Aorta (tissue), 5 donors: ENCODE measurements around the gene PSMF1. TPM values are rescaled to one million over a fixed set of nuclear protein-coding genes. Genes with fewer than 3 reads are reported as not detected.
A peak's percentile ranks its signal among the peaks of the same experiment; 100 is the strongest.

Experiments used
- ATAC-seq: fragments of 200-7000 bp; cut with Tn5 transposase; one replicate; pipeline ENCODE4 v1.9.1; 2022; ENCODE audit warnings: moderate library complexity; ENCODE audit not compliant: low FRiP score
- DNase-seq, 2 donors: peaks; one replicate each; pipeline ENCODE4 v3.0.0-alpha.2; 2020
- H3K27ac ChIP-seq, 2 donors: one replicate each; pipeline ENCODE4 v1.5.1; 2013; ENCODE audit warnings: low read length in 2 of 2, mild to moderate bottlenecking in 2 of 2, moderate library complexity in 2 of 2, control low read depth in 1 of 2, inconsistent platforms in 1 of 2, low read depth in 1 of 2
- H3K27me3 ChIP-seq, 2 donors: one replicate each; pipeline ENCODE4 v1.6.1; 2013; ENCODE audit warnings: control low read depth in 1 of 2, low read length in 1 of 2, mild to moderate bottlenecking in 1 of 2, moderate library complexity in 1 of 2; ENCODE audit not compliant: insufficient read depth in 2 of 2, control insufficient read depth in 1 of 2
- H3K36me3 ChIP-seq, 2 donors: one replicate each; pipeline ENCODE4 v1.6.1; 2013; ENCODE audit warnings: control low read depth in 1 of 2, low read length in 1 of 2, mild to moderate bottlenecking in 1 of 2; ENCODE audit not compliant: insufficient read depth in 2 of 2, control insufficient read depth in 1 of 2
- H3K4me1 ChIP-seq, 2 donors: one replicate each; pipeline ENCODE4 v1.6.1; 2013; ENCODE audit warnings: low read length in 2 of 2, control low read depth in 1 of 2, mild to moderate bottlenecking in 1 of 2, moderate library complexity in 1 of 2; ENCODE audit not compliant: insufficient read depth in 2 of 2, control insufficient read depth in 1 of 2
- H3K4me3 ChIP-seq, 2 donors: one replicate each; pipeline ENCODE4 v1.5.1; 2013; ENCODE audit warnings: low read length in 2 of 2, control low read depth in 1 of 2, mild to moderate bottlenecking in 1 of 2
- H3K9me3 ChIP-seq: one replicate; pipeline ENCODE4 v1.6.1; 2013; ENCODE audit warnings: mild to moderate bottlenecking, low read length; ENCODE audit not compliant: control insufficient read depth
- WGBS, 2 donors: extraction: QIAGEN DNeasy Blood & Tissue Kit; methylation state at CpG; one replicate each; pipeline ENCODE4 v1.1.7; 2013; 5-methylcytosine and 5-hydroxymethylcytosine counted together
- intact Hi-C, 2 donors: fragments of 100-400 bp; cut with DNase I; formaldehyde crosslinking; loops; one replicate each; pipeline versions ENCODE4 v1.14.2 to v1.15.0; 2022
- long read RNA-seq, 2 donors: library from polyadenylated mRNA; unstranded; transcript quantifications; one replicate each; pipeline ENCODE4 v2.0.0, GENCODE V29; 2020 to 2021
- polyA plus RNA-seq, 2 donors: library from polyadenylated mRNA; stranded (reverse); fragments of 200-250 nt; gene quantifications; one replicate each; pipeline ENCODE4 v1.2.3, GENCODE V29; 2013
- total RNA-seq, 2 donors: library from RNA; stranded (reverse); fragmentation: NEBNext Ultra II Directional; extraction: Animal tissue kit (Norgen Biotek cat#: 25700); gene quantifications; one replicate each; pipeline ENCODE4 v1.2.1, GENCODE V29; 2021
- donor health status: healthy with polysubstance abuse.
- donor health status: Bipolar disorder and iron deficiency.
- donor health status: DM: no; HTN: no; CAD: no.
- donor health status: DM: no; HTN: no; CAD: no.
- donor health status: DM: yes; HTN: yes; CAD: no.

PSMF1 gene, protein sequence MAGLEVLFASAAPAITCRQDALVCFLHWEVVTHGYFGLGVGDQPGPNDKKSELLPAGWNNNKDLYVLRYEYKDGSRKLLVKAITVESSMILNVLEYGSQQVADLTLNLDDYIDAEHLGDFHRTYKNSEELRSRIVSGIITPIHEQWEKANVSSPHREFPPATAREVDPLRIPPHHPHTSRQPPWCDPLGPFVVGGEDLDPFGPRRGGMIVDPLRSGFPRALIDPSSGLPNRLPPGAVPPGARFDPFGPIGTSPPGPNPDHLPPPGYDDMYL
- 100 to 1,000 TPM in 1 of 2 donors, 10 to 100 TPM in 1; 96.9 to 105 TPM for total RNA-seq
- 10 to 100 TPM; 39.3 to 70.6 TPM for polyA plus RNA-seq
- long read RNA-seq, donor 1, full-length matches to known transcripts = 206 of 253 reads
- long read RNA-seq, donor 1, partial matches to known transcripts = 8 of 253 reads
- long read RNA-seq, donor 1, other reads (novel, unspliced or antisense) = 39 of 253 reads
- long read RNA-seq, donor 2, full-length matches to known transcripts = 62 of 69 reads
- long read RNA-seq, donor 2, partial matches to known transcripts = 4 of 69 reads
- long read RNA-seq, donor 2, other reads (novel, unspliced or antisense) = 3 of 69 reads

DNA sequence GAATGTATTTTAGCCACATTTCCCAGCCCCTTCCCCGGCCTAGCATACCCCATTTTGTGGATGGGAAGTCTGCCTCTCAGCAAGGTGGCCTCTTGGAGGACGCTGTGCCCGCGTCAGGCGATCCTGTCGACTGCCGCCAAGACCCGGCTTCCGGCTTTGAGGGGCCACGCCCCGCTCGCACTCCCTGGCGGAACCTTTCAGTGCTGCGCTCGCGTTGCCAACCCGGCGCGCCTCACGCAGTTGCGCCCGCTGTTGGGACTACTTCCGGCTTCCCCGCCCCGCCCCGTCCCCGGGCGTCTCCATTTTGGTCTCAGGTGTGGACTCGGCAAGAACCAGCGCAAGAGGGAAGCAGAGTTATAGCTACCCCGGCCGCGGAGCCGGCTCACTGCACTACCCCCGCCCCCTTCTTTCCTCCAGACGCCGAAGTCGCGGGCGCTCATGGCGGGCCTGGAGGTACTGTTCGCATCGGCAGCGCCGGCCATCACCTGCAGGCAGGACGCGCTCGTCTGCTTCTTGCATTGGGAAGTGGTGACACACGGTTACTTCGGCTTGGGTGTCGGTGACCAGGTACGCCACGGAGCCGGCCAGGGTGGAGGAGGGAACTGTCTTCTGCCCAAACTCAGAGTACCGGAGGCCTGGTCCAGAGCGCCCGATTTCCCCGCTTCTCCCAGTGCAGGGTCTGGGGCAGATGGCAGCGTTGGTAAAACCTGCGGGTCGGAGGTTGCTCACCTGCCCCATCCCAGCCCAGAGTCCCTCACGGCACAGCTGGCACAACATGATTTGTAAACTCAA is at the start of gene PSMF1:
TSS of gene PSMF1 (plus strand) at position 267 of the 792 bp plus-strand sequence. CDS start at position 439, 172 bp downstream.
- peak; percentile 97 to 98 for DNase-seq
- no peaks in the 10 kb centered on the region for H3K9me3 ChIP-seq
- no peaks in the 10 kb centered on the region for H3K4me1 ChIP-seq
- no peaks in the 10 kb centered on the region for H3K36me3 ChIP-seq
- intact Hi-C loops = loop anchor here in 1 of 2 donors (2.0 to 10.0 kb wide), 4 partner anchors 274 to 1356 kb away; partner anchors contain the start of genes FAM110A, FKBP1A, NSFL1C and SNRPB
- peak within 1 kb of the TSS; percentile 59 to 73 for H3K4me3 ChIP-seq
- peak; percentile 99 for ATAC-seq
- no peaks in the 10 kb centered on the region for H3K27me3 ChIP-seq
- H3K27ac ChIP-seq = no peak within 1 kb of the TSS
- WGBS, 2 donors = 1% methylated on average over 59 to 62 of the region's 62 CpGs

DNA sequence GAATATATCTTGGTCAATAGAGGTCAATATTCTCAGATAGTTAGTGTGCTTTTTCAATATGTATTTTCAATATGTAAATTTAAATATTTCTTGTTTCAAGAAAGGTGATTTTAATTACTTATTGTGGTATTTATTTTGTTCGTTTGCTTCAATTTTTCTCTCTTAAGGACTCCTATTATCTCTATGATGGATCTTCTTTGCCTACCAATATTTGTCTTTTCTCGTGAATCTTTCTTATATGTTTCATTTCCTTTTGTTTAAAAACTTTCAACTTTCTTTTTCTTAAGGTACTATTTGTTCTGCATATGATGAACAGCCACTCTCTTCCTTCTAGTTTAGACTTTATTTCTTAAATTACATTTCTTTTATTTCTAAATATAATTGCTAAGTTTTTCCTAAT is 46.1 kb upstream of the PSMF1 start:
- no peak overlapping the region for H3K27ac ChIP-seq
- no peak for DNase-seq
- no peaks in the 10 kb centered on the region for H3K27me3 ChIP-seq
- H3K36me3 ChIP-seq = no peaks in the 10 kb centered on the region
- 68 to 76% methylated on average over 2 of the region's 2 CpGs for WGBS, 2 donors
- ATAC-seq = no peak
- intact Hi-C loops = no loop called here
- H3K4me1 ChIP-seq = no peaks in the 10 kb centered on the region
- no peak overlapping the region for H3K4me3 ChIP-seq
- H3K9me3 ChIP-seq = peaks cover 1% of the 10 kb centered on the region

DNA sequence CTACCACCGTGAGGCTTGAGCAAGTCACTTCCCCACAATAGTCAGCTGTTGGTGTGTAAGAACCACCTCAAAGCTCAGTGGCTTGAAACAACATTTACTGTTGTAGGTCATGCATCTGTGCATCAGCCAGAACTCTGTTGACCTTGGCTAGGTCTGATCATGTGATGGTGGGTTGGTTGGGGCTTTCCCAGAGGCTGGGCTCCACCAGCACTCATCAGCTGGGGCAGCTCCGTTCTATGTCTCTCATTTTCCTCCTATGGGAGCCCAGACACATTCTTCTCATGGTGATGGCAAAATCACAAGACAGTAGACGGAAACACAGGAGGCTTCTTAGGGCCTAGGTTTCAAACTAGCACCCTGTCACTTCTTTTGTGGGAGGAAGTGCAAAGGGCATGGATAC is 42.8 kb upstream of the PSMF1 start:
- H3K4me3 ChIP-seq = no peak overlapping the region
- H3K9me3 ChIP-seq = peaks cover 1% of the 10 kb centered on the region
- intact Hi-C loops = no loop called here
- H3K27ac ChIP-seq = no peak overlapping the region
- no peaks in the 10 kb centered on the region for H3K4me1 ChIP-seq
- DNase-seq = no peak
- no peak for ATAC-seq
- no peaks in the 10 kb centered on the region for H3K36me3 ChIP-seq
- H3K27me3 ChIP-seq = no peaks in the 10 kb centered on the region
- 63 to 71% methylated on average over 3 of the region's 3 CpGs for WGBS, 2 donors

DNA sequence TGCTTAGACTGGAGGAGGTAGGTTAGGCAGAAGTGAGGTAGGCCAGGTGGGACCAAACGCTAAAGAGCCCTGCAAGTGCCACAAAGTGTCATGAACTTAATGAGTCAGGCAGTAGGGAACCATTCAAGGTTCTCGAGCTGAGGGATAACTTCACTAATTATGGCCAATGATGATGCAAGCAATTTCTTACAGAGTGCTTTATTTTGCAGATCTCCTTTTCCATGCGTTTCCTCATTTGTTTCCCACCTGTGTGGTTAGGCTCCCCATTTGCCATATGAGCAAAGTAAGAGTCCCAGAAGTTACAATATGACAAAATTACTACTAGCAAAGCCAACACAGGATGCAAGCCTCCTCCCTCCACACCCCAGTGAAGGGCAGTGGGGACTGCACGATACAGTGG is 36.5 kb upstream of the PSMF1 start:
- Histone ChIP-seq H3K27me3 (no peaks in the 10 kb centered on the region), H3K9me3 (peaks cover 4% of the 10 kb centered on the region), H3K4me1 (no peaks in the 10 kb centered on the region), H3K27ac (no peak overlapping the region), H3K4me3 (no peak overlapping the region), H3K36me3 (no peaks in the 10 kb centered on the region)
- WGBS, 2 donors = 88 to 93% methylated on average over 4 of the region's 4 CpGs
- ATAC-seq = no peak
- DNase-seq = no peak
- intact Hi-C loops = no loop called here

DNA sequence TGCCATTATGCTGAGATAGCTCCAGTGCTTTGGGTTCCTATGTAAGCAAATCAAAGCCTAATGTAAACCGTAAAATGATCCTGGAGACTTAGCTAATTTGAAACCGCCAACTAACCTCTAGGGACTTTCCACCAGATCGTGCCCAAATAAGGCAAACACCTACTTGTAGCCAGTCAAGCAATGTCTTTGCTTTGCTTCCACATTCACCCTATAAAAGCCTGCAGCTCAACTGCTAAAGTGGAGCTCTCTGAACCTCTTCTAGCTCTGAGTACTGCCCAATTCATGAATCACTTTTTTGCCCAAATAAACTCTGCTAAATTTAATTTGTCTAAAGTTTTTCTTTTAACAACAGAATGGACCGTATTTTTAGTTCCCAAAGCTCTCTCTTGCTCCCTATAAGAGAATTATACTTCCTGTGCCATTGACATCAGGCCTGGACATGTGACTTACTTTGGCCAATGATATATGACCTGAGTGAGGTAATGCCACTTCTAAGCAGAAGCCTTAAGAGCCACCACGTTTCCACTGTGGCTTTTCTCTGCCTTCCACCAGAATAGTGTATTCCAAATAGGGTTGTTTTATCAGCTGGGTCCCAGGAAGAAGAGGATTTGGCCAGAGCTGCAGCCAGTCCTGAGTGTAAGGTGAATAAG is 34.8 kb upstream of the PSMF1 start:
- no peaks in the 10 kb centered on the region for H3K4me1 ChIP-seq
- no peak overlapping the region for H3K27ac ChIP-seq
- ATAC-seq (no peak), DNase-seq (no peak)
- intact Hi-C loops = no loop called here
- no peaks in the 10 kb centered on the region for H3K27me3 ChIP-seq
- H3K4me3 ChIP-seq = peak overlapping the region in 1 of 2 donors; percentile 8
- H3K36me3 ChIP-seq = no peaks in the 10 kb centered on the region
- peaks cover 5% of the 10 kb centered on the region for H3K9me3 ChIP-seq
- 54 to 64% methylated on average over 5 of the region's 5 CpGs for WGBS, 2 donors

DNA sequence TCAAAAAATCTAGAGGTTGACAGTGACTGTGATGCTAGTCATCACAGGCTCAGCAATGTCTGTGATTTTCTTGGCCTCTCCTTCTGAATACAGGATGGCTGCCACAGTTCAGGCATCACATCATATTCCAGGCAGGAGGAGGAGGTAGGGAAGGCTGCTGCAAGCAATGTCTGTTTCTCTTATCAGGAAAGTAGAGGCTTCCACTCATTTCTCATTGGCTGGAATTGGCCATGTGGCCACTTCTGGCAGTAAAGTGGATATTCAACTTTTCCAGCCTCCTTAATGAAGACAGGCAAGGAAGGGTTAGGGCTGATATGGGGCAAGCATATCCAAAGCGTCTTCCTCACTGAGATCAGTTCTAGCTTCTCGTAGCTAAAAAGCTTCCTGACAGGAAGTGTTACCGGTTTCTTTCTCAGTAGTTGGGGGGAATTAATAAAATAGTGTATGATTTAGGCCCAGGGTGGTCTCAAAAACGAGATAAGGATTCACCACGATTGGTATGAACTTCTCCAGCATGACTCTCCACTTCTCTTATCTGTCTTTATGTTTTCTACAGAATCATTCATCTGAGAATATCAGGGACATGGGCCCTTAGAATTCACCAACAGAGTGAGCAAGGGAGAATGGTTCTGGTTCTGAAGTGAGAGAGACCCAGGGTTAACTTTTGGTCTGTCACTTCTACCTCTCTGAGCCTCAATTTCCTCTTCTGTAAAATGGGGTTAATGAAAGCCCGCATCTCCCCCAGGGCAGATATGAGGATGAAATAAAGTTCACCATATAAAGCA is 32.7 kb upstream of the PSMF1 start:
- DNase-seq (no peak), ATAC-seq (no peak)
- Histone ChIP-seq H3K4me3 (no peak overlapping the region), H3K27ac (no peak overlapping the region), H3K4me1 (no peaks in the 10 kb centered on the region), H3K9me3 (peaks cover 9% of the 10 kb centered on the region), H3K27me3 (no peaks in the 10 kb centered on the region), H3K36me3 (no peaks in the 10 kb centered on the region)
- intact Hi-C loops = no loop called here
- 61 to 65% methylated on average over 6 of the region's 6 CpGs for WGBS, 2 donors

DNA sequence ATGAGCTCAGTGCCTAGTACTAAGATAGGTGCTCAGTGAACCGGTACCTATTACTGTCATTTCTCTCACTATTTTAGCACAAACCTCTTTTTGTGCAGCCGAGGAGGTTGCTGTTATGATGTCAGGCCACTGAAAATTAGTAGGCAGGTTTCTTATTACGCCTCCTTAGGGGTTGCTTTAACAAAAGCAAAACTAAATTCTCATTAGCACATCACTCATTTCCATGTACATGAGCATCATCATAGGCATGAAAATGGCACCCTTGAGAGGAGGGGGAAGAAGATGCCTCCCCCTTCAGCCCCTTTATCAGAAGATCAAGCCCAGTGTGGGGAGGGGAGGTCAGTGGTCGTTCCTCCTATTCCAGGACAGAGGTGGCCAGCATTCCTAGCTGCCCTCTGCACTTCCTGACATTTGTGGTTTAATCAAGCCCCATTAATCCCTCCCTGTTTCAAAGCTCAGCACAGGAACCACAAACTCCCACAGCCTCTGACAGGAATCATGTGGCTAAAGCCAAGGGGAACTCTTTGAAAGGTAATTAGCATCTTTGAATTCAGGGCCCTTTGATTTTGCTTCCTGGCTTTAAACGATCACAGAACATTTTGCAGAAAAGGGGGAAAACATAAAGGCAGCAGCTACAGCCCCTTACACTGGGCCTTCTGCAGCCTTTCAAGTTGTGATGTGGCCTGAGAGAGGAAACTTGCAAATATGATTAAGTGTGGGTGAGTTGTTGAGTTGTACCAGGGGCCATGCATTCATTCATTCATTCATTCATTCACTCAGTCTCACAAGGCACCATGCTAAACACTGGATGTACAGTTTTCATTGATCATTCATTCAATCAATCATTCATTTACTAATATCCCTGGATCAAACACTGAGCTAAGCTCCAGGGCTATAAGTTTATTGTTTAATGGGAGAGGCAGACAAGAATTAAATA is 31.9 kb upstream of the PSMF1 start:
- intact Hi-C loops = no loop called here
- WGBS, 2 donors = 23 to 24% methylated on average over 5 of the region's 5 CpGs

More for the DNA sequence above, 31.9 kb upstream of the PSMF1 start:
- no peak for ATAC-seq
- H3K9me3 ChIP-seq = peaks cover 9% of the 10 kb centered on the region
- H3K4me3 ChIP-seq = no peak overlapping the region
- no peaks in the 10 kb centered on the region for H3K4me1 ChIP-seq
- no peaks in the 10 kb centered on the region for H3K27me3 ChIP-seq
- H3K36me3 ChIP-seq = no peaks in the 10 kb centered on the region
- no peak overlapping the region for H3K27ac ChIP-seq
- DNase-seq = no peak
